Stimulated activated CD8-positive, alpha-beta memory T cell treated with anti-CD3 and anti-CD28 coated beads, Interleukin-7, amount 100 ng/mL, for 4 hours (primary cell): ENCODE data around the gene RAC3.

Experiments
- DNase-seq, 2 donors: peaks; one replicate each; pipeline ENCODE4 v3.0.0-alpha.2; 2020; ENCODE audit warnings: low read depth in 2 of 2

Gene RAC3

DNA sequence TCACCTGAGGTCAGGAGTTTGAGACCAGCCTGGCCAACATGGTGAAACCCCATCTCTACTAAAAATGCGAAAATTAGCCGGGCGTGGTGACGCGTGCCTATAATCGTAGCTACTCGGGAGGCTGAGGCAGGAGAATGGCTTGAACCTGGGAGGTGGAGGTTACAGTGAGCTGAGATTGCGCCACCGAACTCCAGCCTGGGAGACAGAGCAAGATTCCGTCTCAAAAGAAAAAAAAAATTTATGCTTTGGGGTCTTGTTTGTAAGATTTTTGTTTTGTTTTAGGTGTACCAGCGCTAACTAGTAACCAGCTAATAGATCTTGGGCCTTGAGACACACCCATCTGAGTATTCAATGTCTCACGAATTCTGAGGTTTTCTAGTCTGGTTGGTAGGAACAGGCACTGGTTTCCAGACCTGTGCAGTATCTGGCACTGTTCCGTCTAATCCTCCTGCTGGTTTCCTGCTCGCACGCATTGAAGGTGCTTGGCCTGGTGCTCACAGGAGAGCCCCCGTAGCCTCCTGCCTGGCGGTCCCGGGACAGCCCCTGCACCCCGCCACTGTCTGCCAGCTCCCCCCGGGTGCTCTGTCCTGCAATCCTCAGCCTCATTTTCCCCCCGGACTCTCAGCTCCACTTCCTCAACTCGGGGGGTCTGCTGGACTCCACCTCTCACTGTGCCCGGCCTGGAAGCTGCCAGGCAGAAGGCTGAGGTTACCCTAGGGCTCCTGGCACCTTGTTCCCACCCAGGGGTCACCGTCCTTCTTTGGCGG is 44.7 kb downstream of the RAC3 start:
- no peak for DNase-seq

DNA sequence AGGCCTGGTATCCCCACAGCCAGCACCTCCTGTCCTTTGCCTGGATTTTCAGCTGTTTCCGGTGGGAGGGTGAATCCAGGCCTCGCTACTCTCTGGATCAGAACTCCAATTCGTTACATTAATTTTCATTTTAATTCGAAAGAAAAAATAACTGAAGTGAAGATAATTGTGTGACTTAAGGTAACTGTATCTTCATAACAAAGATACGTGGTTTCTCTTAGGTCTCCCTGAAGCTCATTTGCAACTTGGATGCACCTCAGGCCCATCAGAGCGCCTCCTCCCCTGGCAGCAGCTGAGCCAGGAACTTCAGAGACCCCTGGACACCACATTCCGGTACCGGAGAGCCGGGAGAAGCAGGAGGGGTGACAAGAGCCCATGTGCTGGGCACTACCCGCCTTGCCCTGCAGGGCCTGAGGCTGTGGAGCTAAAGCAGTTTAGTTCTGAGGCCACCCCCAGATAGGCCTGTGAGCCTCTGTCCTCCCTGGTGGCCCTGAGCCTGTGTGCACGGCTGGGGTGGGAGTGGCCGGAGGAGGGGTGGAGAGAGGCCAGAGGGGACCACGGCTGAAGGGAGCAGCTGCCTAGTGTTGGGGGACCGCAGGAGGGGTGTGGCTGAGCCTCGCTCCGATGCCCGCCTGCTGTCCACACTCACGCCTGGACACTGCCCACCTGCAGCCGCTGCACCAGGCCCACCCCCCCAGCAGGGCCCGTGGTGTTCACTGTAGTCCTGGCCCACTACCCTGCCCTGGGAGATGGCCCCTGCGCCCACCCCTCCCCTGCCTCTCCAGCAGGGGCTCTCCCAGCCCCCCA is 45.5 kb downstream of the RAC3 start:
- no peak for DNase-seq

DNA sequence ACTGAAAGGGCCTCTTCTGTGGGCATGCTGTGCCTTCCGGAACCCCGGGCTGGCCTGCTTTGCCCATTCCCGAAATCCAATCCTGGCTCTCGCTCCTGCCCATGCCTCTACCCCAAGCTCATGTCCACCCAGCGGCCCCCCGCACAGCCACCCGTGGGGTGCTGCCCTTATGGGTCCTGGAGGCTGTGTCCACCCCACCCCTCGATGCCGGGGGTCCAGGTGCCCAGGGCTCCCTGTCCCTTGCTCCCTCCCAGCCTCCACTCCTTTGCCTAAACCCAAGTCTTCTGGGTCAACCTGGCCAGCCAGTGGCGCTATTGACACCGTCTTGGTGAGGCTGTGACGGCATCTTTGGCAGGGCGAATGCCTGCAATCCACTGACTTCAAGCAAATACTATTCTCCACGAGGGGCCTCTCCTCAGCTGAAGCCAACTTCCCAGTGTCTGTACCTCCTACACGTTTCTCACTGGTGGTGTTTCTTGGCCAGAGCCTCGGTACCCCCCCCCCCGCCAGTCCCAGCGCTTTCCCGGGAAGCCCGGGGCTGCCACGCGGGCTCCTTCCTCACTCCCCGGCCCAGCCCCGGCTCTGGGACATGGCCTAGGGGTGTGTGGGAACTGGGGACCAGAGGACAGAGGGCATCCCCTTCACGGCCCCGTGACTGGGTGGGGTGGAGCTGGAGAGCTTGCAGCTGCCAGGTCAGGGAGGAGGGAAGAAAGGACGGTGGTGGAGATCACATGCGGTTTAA is 46.3 kb downstream of the RAC3 start:
- no peak for DNase-seq

DNA sequence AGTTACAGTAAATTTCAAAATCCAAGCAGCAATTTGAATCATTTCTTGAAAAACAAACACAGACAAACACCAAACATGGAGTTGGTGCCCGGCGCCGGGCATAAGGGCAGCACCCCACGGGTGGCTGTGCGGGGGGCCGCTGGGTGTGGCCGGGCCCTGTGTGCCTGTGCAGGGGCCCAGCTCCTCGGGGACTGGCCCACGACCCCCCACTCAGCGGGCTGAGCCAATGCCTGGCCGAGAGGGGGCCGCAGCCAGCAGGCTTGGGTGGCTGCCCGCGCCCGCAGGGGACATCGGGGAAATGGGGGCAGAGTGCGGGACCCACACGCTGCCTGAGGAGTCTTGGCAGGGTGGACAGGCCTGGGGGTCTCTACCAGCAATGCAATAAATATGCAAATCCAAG is 47.0 kb downstream of the RAC3 start:
- DNase-seq: no peak

DNA sequence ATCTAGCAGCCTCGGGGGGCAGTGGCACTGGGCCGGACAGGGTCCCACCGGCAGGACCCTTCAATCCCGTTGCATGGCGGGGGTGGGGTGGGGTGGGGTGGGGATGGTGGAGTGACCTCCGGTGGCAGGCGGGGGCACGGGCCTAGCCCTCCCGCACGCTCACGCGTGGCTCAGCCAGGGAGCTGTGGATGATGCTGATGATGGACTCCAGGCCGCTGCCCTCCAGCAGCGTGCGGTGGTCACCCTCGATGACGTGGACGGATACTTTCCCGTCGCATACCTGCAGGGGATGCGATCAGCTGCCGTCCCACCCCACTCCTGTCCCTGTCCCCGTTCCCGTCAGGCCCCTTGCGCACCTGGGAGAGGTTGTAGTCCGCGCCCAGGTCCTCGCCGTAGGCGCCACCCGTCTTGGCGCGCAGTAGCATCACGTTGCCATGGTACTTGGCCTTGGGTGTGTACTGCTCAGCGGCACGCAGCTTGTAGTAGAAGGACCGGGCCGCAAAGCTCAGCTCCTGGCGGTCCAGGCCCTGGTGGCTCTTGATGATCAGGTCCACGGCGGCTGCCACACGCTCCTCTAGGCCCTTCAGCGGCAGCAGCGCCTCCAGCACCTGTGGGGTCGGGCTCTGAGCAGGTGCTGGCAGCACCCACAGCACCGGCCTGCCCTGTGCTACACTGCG is 47.7 kb downstream of the RAC3 start:
- DNase-seq: no peak

DNA sequence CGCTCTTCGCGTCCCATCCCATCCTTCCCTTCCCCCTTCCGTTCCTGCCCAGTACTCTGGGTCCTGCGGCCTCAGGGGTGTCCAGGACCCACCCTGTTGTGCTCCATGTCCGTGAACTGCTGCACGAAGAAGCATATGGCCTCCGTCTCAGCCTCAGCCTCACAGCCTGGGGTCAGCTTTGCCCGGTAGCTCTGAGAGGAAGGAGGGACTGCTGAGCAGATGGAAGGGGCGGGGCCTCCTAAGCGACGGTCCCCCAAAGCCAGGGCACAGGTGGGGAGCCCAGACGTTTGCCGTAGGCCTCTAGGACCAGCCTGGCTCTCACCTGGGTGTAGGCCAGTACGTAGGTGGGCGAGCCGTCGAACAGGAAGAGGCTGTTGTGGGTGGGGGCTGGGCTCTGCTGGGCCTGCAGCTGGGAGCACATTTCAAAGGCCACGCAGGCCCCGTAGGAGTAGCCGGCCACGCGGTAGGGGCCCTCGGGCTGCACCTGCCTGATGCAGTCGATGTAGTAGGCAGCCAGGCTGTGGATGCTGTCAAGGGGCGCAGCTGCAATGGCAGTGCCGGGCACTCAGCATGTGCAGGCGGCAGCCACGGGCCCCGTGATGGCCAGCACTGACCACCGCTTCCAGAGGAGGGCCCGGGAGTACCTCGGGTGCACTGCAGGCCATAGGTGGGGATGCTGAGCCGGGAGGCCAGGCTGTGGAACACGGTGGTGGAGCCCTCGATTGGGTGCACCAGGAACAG is 48.7 kb downstream of the RAC3 start:
- DNase-seq: no peak

DNA sequence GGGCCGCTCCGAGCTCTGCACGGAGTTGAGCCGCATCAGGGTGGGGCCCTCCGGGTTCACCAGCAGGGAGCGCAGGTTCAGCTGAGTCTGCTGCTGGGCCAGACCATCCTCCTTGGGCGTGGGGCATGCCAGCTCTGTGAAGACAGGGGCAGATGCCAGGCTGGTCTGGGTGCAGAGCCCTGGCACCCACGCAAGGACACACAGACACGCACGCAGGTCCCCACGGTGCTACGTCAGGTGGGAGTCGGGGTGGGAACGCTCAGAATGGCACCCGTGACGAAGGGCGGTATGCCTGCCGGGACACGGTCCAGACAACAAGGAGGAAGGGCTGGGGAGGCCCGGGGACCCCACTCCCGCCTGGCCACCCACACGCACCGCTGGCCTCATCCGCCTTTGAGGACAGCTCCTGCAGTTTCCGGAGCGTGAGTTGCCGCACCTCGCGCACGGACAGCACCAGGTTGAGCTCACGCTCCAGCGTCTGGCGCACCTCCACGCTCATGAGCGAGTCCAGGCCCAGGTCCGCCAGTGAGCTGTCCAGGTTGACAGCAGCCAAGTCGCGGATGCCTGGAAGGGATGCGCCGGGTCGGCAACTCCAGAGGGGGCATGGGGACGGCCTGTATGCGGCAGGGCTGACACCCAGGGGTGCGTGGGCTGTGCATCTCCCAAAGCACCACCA is 49.4 kb downstream of the RAC3 start:
- DNase-seq: no peak

DNA sequence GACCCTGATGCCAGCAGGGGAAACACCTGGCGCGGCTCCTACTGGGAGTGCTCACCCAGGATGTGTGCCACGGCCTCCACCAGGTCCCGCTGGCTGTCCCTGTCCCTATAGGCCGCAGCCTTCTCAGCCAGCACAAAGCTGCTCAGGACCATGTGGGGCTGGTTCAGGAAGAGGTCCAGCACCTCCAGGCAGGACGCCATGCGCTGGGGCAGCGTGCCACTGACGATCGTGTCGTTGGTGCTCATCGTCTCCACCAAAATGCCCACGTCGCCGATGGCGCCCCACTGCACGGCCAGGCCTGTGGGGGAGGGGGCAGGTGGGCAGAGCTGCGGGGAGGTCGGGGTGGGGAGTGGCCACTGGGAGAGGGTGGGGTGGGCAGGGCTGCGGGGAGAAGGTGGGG is 50.1 kb downstream of the RAC3 start:
- no peak for DNase-seq

DNA sequence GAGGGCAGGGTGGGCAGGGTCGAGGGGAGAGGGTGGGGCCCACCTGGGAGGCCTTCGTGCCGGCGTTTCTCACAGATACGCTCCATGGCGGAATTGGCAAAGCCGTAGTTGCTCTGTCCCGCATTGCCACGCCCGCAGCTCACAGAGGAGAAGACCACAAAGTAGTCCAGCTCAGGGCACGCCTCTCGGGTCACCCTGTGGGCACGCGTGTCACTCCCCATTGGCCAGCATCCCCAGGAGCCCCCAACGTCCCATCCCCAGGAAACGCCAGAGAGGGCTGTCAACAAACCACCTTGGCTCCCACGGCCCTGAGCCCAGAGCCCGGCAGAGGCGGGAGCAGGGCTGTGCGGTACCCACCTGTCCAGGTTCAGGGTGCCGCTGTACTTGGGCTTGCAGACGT is 50.5 kb downstream of the RAC3 start:
- no peak for DNase-seq

DNA sequence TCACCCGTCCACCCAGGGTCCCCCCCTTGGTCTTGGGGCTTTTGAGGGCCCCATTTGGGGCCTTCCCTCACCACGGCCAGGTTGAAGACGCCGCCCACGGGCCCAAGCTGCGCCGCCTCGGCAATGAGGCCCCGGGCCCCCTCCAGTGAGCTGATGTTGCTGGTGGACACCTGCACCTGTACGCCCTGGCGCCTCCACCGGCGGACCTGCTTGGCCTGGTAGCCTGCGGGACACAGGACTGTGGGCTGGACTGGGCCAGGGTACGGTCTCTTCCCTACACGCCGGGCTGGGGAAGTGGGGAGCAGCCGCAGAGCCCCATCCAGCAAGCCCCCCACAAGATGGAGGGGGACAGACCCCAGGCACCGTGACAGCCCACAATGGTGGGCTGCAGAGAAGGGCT is 51.0 kb downstream of the RAC3 start:
- DNase-seq: no peak

DNA sequence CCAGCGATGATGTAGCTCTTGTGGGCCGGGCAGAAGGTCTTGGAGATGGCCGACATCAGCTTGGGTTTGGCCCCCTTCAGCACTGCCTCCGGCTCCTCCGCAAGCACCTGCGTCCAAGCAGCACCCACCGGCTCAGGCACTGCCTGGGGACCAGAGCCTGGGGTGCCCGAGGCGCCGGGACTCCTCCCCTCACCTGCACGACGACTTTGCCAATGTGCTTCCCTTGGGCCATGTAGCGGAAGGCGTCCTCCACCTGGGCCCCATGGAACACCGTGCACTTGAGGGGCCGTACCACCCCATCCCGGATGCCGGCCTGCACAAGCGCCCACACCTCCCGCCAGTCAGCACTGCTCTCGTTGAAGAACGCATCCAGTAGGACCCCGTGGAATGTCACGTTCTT is 51.5 kb downstream of the RAC3 start:
- no peak for DNase-seq
